GM21786 (cell line): ENCODE results near the gene TFRC.
"Not testable (repeated sequence)": the region's sequence is repeated elsewhere in the genome, so short reads cannot be mapped to it uniquely, and the experiment has no call there.

Source experiments
- ATAC-seq: cut with Tn5 transposase; IDR thresholded peaks from one replicate; pipeline ENCODE4 v1.9.1; 2021; ENCODE audit not compliant: unreplicated experiment

The TFRC gene

DNA sequence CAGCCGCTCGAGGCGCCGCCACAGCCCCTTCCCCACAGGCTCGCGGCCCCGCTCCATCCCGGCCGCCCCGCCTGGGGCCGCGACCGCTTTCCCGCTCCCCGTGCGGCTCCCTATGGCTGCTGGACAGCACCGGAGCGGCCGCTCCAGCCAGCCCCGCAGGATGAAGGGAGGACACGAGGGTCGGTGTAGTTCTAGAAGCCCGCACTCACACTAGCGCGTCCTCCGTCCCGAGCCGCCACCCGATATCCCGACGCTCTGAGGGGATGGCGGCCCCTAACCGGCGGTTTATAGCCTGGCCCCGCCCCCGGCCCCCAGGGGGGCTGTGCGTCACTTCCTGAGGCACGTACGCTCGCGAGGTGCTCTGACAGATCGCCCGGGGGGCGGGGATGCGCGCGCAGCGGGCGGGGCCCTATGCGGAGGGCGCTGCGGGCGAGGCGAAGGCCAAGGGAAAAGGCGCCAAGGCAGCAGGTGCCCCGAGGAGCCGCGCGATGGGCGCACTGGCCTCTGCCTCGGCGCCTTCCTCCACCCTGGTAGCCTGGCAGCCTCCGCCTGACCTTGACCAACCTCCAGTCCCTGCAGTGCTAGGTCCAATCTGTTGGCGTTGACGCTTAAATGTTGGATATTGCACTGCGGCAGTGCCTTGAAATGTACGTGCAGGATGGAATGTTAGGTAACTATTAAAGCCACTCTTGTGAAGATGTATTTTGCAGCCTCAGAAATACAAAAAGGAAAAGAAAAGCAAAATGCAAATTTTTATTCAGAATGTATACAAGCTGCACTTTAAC, at the start of gene TFRC:
Gene TFRC (minus strand): TSS at position 257 of the 785 bp plus-strand sequence. CDS start 4,991 bp downstream, outside the sequence.
- ATAC-seq = peak; percentile 85

GRCh38 chr3:196128172-196128843, 46.4 kb upstream of the TFRC start:
- no peak for ATAC-seq

- ATAC-seq = no peak
Measured at GRCh38 chr3:196127308-196128040, 45.6 kb upstream of the TFRC start.

DNA sequence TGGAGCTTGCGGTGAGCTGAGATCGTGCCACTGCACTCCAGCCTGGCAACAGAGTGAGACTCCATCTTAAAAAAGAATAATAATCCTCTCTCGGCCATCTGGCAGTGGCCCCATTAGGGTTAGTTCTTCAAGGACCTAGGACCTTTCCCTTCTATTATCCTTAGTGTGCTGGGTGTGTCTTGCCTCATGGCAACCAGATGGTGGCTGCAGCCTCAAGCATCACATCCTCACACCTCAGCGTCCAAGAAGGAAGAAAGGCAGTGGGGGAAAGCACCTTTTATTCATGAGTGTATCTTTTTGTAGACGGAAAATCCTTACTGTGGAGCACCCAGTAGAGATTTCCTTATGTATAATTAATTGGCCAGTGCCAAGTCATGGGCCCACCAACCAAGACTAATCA, 42.7 kb upstream of the TFRC start:
- no peak for ATAC-seq

DNA sequence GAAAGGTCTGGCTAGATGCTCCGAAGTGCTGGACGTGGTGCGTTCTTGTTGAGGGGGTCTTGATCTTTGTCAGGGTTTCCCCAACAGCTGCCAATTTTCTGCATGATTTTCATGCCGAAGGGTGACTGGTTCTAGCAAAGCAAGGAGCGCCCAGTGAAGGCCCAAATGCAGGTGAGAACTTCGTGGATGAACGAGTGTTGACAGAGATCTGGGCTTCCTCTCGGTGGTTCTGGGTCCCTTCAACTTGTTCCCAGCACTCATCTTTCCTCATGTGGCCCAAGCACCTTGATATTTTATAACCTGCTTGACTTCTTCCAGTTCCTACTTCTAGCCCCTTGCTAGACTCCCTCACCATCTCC, 40.8 kb upstream of the TFRC start:
- ATAC-seq = no peak

DNA sequence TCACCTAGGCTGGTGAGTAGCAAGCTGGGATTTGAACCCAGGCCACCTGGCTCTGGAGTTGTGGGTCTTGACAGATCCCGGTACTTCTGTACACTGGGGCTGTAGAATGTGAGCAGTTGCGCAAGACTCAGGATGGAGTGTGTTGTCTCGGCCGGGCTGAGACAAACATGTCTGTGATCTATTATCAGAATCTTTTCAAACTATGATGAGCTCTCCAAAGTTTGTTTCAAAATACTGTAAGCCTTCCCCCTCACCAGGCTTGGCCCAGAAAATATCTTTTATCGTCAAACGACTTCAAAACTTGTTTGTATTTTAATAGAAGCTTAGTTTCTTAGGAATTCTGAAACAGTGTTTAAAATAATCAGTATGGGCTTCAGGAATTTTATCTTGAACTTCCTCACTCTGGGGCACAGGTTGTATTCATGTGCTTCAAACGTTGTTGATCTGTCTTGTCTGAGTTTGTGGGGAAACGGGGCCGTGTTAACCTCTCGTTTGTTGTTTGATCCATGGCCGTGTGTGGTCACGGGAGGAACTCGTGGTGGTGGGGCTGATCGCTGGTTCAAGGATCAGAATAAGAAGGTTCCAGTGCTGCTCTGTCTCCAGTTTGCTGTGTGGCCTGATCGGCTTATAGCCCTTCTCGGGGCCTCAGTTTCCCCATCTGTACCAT, 40.3 kb upstream of the TFRC start:
- no peak for ATAC-seq

DNA sequence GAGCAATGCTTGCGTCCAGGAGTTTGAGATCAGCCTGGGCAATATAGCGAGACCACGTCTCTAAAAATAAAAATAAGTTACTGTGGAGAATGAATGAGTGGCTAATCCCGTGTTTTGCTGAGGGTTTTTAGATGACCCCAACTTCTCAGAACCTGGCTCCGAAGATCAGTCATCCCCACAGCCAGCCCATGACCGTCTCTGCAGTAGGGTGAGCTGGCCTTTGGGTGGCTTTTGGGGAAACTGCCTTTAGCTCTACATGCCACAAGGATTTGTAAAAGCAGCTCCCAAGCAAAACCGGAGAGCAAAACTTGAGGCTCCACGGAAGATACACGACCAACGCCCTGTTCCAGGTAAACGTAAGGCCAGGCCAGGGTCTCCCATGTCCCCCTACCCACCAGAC, 39.2 kb upstream of the TFRC start:
- ATAC-seq = no peak

- ATAC-seq = no peak
Measured at GRCh38 chr3:196120291-196120951, 38.5 kb upstream of the TFRC start.

DNA sequence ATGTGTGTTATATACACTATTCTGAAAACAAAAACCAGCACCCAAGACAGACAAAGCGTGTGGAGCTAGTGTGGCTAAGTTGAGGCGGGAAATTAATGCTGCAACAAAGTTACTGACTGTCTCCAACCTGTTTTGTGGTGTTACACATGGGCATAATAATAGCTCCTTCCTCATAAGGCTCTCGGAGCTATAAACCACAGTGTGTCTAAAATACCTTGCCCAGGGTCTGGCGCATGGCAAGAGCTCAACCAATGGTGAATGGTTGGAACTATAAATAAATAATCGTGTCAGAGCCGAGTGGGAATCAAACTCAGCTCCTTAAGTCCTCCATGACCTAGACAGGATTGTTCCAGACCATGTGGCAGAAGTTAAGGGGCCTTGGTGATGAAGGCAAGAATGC, 35.9 kb upstream of the TFRC start:
- ATAC-seq = no peak

DNA sequence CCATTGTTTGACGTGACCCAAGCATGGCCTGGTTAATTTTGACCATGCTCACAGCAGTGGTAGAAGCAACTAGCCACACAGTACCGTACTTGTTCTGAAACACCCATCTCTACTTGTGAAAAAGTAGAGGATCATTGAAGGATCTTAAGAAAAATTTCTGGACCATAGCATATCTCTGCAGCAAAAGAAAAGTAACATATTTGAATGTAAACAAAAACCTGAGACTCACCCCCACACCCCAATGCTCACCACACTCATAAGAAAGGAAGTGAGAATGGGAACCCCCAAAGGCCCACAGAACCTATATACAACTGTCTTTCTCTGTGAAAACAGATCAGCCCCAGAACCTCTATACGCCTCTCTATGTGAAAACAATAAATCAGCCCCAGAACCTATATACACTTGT, 33.8 kb upstream of the TFRC start:
- peak; percentile 64 for ATAC-seq

- ATAC-seq = no peak
Measured at GRCh38 chr3:196111939-196112386, 30.1 kb upstream of the TFRC start.

DNA sequence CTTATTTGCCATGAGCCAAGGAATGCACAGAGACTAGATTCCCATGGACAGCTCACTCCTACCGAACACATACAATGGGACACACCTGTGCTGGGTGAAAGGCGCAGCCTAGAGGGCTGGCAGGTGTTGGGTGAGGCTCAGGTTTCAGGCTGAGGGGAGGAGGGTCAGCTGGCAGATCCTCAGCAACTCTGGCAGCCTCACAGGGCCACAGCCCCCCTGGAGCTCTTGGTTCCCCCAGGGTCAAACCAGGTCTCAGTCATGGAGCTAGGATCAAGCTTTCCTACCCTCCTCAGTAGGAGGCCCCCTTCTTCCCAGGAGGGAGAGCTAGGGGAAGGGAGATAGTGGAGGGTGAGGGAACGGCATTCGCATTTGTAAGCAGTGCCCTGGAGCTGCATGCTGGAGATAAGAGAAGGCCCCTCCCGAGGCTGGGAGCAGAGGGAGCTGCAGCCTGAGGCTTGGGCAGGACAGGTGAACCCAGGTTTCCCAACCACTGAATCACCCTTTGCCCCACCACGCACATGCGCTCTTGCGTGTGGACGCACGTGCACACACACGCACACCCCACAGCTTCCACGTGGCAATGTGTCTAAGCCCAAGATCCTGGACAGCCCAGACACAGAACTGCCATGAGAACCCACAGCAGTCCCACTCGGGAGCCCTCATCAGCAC, 26.3 kb upstream of the TFRC start:
- no peak for ATAC-seq

DNA sequence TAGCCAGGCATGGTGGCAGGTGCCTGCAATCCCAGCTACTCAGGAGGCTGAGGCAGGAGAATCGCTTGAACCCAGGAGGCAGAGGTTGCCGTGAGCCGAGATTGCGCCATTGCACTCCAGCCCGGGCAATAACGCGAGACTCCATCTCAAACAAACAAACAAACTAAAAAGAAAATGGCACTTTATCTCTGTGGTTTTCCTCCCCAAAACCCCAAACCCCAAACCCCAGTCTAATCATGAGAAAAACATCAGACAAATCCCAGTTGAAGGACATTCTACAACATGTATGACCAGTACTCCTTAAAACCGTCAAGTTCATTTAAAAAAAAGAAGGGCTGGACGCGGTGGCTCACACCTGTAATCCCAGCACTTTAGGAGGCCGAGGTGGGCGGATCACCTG, 22.8 kb upstream of the TFRC start:
- not testable (repeated sequence) for ATAC-seq

DNA sequence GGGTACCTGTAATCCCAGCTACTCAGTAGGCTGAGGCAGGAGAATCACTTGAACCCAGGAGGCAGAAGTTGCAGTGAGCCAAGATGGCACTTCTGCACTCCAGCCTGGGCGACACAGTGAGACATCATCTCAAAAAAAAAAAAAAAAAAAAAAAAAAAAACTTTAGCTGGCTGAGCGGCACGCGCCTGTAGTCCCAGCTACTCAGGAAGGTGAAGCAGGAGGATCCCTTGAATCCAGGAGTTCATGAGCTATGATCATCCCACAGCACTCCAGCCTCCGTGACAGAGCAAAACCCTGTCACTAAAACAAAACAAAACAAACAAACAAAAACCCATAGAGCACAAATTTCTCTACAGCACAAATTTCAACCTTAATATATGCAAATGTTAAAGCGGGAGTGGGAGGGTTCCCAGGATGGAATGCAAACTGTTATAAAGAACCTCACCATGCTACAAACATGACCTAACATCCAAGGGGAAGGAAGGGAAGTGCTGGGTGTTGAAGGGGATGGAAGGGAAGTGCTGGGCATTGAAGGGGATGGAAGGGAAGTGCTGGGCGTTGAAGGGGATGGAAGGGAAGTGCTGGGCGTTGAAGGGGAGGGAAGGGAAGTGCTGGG, 16.6 kb upstream of the TFRC start:
- ATAC-seq = not testable (repeated sequence)

GRCh38 chr3:196097373-196098154, 15.7 kb upstream of the TFRC start:
- no peak for ATAC-seq

- ATAC-seq = peak; percentile 94
Measured at GRCh38 chr3:196096382-196096953, 14.6 kb upstream of the TFRC start.

GRCh38 chr3:196093317-196094111, 11.6 kb upstream of the TFRC start:
- no peak for ATAC-seq

GRCh38 chr3:196087906-196088305, 6.0 kb upstream of the TFRC start:
- no peak for ATAC-seq
